ENCODE data around the gene GZMM. TPM values are rescaled to one million over a fixed set of nuclear protein-coding genes. Genes with fewer than 3 reads are reported as not detected.

GZMM gene
- total RNA-seq, 1 donor from 2014 or later: not detected

DNA sequence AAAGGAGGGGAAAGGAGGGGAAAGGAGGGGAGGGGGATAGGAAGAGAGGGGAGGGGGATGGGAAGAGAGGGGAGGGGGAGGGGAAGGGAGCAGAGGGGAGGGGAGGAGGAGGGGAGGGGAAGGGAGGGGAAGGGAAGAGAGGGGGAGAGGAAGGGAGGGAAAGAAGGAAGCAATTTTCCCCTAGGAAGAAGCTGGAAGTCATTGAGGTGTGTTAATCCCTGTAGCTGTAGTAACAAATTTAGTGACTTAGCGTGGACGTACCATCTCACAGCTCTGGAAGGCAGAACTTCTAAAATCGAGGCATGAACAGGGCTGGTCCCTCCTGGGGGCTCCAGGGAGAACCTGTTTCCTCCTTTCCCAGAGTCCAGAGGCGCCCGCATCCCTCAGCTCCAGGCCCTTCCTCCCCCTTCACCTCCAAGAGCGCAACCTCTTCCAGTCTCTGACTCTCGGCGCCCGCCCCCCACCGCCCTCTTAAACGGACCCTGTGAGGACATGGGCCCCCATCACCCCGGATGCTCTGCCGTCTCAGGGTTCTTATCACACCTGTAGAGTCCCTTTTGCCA is 17.9 kb upstream of the GZMM start:
- H3K27me3 Mint-ChIP-seq (ENCODE audit: unreplicated experiment): no peaks in the 10 kb centered on the region
- no peak for DNase-seq (ENCODE audit: extremely low spot score, unreplicated experiment)
- no peaks in the 10 kb centered on the region for H3K9me3 Mint-ChIP-seq (ENCODE audit: unreplicated experiment)
- H3K4me1 Mint-ChIP-seq (ENCODE audit: unreplicated experiment): peaks cover 13% of the 10 kb centered on the region
- no peaks in the 10 kb centered on the region for H3K36me3 Mint-ChIP-seq (ENCODE audit: unreplicated experiment)
- H3K27ac Mint-ChIP-seq (ENCODE audit: unreplicated experiment): no peak overlapping the region
- TF ChIP-seq, protein P1, sequence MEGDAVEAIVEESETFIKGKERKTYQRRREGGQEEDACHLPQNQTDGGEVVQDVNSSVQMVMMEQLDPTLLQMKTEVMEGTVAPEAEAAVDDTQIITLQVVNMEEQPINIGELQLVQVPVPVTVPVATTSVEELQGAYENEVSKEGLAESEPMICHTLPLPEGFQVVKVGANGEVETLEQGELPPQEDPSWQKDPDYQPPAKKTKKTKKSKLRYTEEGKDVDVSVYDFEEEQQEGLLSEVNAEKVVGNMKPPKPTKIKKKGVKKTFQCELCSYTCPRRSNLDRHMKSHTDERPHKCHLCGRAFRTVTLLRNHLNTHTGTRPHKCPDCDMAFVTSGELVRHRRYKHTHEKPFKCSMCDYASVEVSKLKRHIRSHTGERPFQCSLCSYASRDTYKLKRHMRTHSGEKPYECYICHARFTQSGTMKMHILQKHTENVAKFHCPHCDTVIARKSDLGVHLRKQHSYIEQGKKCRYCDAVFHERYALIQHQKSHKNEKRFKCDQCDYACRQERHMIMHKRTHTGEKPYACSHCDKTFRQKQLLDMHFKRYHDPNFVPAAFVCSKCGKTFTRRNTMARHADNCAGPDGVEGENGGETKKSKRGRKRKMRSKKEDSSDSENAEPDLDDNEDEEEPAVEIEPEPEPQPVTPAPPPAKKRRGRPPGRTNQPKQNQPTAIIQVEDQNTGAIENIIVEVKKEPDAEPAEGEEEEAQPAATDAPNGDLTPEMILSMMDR (IDR thresholded peaks at IDR 0.05): no peak
- no peak overlapping the region for H3K4me3 Mint-ChIP-seq (ENCODE audit: unreplicated experiment)

DNA sequence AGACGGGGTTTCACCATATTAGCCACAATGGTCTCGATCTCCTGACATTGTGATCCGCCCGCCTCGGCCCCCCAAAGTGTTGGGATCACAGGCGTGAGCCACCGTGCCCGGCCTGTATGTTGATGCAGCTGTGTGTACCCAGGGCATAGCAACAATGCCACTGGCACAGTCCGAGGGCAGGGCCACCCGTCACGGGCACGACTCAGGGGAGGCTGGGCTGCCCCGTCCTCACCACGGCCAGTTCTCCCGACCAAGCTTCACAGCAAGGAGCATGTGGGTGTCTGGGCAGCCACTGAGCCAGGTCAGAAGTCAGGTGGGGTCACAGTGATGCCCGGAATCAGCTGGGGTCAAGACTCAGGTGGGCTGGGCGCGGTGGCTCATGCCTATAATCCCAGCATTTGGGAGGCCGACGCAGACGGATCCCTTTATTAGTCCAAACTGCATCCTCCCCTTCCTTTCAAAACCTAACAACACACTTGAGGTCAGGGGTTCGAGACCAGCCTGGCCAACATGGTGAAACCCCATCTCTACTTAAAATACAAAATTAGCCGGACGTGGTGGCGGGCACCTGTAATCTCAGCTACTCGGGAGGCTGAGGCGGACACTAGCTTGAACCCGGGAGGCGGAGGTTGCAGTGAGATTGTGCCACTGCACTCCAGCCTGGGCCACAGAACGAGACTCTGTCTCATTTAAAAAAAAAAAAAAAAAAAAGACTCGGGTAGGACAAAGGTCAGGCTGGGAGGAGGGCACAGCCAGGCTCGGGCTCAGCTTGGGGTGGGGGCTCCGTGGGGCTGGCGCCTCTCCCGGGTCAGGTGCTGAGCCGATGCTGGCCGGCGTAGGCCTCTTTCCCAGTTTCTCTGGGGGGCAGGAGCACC is 13.5 kb upstream of the GZMM start:
- DNase-seq (ENCODE audit: extremely low spot score, unreplicated experiment): no peak
- H3K4me3 Mint-ChIP-seq (ENCODE audit: unreplicated experiment): peak overlapping the region; percentile 73
- H3K4me1 Mint-ChIP-seq (ENCODE audit: unreplicated experiment): peaks cover 24% of the 10 kb centered on the region
- no peaks in the 10 kb centered on the region for H3K9me3 Mint-ChIP-seq (ENCODE audit: unreplicated experiment)
- H3K27ac Mint-ChIP-seq (ENCODE audit: unreplicated experiment): peak overlapping the region; percentile 52
- H3K36me3 Mint-ChIP-seq (ENCODE audit: unreplicated experiment): no peaks in the 10 kb centered on the region
- no peaks in the 10 kb centered on the region for H3K27me3 Mint-ChIP-seq (ENCODE audit: unreplicated experiment)
- TF ChIP-seq, protein P1 (IDR thresholded peaks at IDR 0.05): no peak

DNA sequence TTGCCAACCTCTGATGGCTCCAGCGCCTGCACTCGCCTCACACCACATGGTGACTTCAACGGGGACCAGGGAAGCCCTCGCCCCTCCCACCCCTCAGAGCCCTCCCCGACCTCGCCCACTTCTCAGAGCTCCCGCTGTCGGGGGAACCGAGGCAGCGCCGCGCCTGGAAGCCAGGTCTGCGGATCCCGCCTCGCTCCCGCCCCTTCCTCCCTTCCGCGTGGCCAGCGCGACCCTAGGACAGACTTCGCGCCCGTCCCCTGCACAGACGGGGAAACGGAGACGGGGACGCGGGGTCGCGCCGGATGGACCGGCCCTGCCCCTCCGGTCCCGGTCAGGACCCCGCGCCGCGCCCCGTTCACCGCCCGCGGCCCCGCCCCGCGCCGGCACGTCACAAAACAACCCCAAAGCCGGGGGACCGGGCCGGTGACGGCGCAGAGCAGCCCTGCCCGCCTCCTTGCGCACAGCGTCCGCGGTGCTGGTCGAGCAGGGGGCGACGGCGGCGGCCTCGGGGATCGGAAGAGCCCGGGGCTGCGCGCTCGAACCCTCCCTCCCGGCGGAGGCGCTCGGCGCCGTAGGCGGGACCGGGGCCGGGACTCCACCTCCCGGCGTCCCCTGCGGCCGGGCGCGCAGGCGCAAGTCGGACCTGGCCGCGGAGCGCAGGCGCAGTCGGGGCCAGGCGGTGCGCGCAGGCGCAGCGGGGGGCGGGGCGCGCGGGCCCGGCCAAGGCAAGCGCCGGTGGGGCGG is 12.7 kb upstream of the GZMM start:
- H3K36me3 Mint-ChIP-seq (ENCODE audit: unreplicated experiment): no peaks in the 10 kb centered on the region
- TF ChIP-seq, protein P1 (IDR thresholded peaks at IDR 0.05): no peak
- DNase-seq (ENCODE audit: extremely low spot score, unreplicated experiment): peak; percentile 98
- H3K27me3 Mint-ChIP-seq (ENCODE audit: unreplicated experiment): no peaks in the 10 kb centered on the region
- no peaks in the 10 kb centered on the region for H3K9me3 Mint-ChIP-seq (ENCODE audit: unreplicated experiment)
- H3K4me3 Mint-ChIP-seq (ENCODE audit: unreplicated experiment): peak overlapping the region; percentile 73
- peak overlapping the region; percentile 52 for H3K27ac Mint-ChIP-seq (ENCODE audit: unreplicated experiment)
- peaks cover 22% of the 10 kb centered on the region for H3K4me1 Mint-ChIP-seq (ENCODE audit: unreplicated experiment)

DNA sequence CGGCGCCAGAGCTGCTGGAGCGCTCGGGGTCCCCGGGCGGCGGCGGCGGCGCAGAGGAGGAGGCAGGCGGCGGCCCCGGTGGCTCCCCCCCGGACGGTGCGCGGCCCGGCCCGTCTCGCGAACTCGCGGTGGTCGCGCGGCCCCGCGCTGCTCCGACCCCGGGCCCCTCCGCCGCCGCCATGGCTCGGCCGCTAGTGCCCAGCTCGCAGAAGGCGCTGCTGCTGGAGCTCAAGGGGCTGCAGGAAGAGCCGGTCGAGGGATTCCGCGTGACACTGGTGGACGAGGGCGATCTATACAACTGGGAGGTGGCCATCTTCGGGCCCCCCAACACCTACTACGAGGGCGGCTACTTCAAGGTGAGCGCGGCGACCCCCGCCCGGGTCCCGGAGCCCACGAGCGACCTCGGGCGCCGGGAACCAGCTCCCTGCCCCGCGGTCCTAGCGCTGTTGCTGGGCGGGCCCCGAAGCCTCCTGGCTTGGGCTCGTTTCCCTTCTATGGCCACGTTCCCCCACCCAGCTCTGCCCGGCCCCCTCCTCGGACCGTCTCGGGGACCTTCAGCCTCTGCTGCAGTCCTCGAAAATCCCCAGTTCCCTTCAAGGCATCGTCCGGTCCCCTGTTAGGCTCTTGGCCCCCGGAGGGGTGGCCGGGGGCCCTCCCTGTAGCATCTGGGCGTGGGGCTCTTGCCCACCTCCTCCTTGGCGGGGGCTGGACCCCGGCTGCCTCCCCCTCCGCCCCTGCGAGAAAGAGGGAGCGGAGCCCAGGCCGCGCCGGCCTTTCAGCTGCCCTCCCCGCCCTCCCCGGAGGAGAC is 11.9 kb upstream of the GZMM start, which contains the start of gene CDC34:
TSS of gene CDC34 (plus strand) at position 8 of the 808 bp plus-strand sequence. CDS start at position 180, 172 bp downstream.
- peaks cover 22% of the 10 kb centered on the region for H3K4me1 Mint-ChIP-seq (ENCODE audit: unreplicated experiment)
- H3K9me3 Mint-ChIP-seq (ENCODE audit: unreplicated experiment): no peaks in the 10 kb centered on the region
- TF ChIP-seq, protein P1 (IDR thresholded peaks at IDR 0.05): no peak
- peak within 1 kb of the TSS; percentile 97 for H3K27ac Mint-ChIP-seq (ENCODE audit: unreplicated experiment)
- no peaks in the 10 kb centered on the region for H3K27me3 Mint-ChIP-seq (ENCODE audit: unreplicated experiment)
- H3K36me3 Mint-ChIP-seq (ENCODE audit: unreplicated experiment): no peaks in the 10 kb centered on the region
- peak within 1 kb of the TSS; percentile 88 for H3K4me3 Mint-ChIP-seq (ENCODE audit: unreplicated experiment)
- no peak for DNase-seq (ENCODE audit: extremely low spot score, unreplicated experiment)
